IPS DF 4.7 (cell line): ENCODE results near the gene RARA.

Experiments
- DNase-seq: peaks from one replicate; pipeline ENCODE4 v3.0.0-alpha.2; 2013; ENCODE audit warnings: low spot score; ENCODE audit errors: extremely low read depth

The RARA gene

DNA sequence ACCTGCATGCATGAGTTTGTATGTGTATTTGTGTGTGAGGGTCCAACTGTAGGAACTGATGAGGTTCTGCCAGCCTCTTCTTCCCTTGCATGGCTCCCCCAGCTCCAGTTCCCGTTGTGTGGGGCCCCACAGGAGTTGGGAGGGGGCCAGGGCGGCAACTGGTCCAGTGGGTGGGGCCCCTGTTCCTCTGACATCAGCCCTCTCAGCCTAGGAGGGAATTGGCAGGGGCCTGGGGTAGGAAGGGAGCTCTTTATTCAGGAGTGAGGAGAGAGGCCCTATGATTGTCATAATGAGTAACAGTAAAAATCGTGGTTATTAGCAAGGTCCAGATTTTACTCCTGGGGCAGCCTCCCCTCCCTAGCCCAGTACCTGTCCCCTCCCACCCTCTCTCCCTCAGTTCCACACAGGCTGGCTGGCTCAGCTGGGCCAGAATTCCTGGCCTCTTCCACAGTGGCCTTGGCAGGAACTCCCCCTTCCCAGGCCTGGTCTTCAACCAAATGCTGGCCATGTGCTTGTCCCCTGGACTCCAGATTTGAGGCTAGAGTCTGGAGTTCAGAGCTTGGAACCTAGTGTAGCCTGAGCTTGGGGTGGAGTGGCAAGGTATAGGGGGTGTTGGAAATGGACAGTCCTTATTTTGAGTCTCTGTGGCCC is 18.9 kb downstream of the RARA start:
- DNase-seq = no peak

- no peak for DNase-seq
Observed at GRCh38 chr17:40328386-40328766, 19.4 kb downstream of the RARA start.

DNA sequence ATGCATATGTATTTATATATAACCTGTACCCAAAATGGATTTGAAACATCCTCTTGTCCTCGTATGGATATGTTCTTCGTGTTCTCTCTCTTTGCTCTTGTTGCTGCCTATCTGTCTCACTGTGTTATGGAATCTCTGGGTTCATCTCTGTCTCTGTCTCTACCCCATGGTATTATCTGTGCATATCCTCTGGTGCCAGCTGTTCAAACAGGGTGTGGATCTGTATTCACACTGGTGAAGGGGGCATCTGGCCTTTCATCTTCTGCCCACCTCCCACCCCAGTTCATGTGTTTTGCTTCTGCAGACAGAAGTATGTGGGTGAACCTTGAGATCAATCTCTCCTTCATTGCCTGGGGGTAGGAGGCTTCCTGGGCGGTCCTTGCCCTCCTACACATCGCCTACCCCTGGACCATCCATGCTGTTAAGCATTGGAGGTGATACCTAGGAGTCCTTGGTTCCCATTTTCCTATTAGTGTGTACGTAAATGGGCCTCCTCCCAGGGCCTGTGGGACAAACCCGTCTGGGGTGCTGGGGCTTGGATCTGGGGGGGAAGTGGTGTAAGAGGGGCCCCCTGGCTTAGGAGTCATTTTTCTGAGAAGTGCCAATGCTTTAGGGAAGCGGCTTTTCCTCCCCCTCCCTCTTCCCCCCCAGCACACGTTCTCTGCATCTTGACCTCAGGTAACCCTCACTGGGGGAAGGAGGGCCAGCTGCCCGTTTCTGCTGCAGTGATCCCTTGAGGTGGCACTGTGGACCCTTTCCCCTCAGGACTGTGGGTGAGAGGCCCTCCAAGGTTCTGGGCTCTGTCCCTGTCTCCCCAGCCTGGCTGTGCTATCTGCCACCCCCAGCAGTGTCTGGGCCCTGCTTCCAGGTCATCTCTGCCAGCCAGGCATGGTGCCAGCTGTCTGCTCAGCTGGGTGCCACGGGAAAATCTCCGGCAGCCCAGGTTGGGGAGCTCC is 21.1 kb downstream of the RARA start:
- no peak for DNase-seq

- DNase-seq = no peak
Observed at GRCh38 chr17:40330850-40331470, 22.0 kb downstream of the RARA start.

GRCh38 chr17:40331743-40332641 is 23.0 kb downstream of the RARA start:
- DNase-seq = no peak

- DNase-seq = no peak
Observed at GRCh38 chr17:40333781-40334448, 24.9 kb downstream of the RARA start.

- no peak for DNase-seq
Observed at GRCh38 chr17:40335620-40336019, 26.6 kb downstream of the RARA start.

GRCh38 chr17:40337351-40337750 is 28.4 kb downstream of the RARA start:
- DNase-seq = no peak

DNA sequence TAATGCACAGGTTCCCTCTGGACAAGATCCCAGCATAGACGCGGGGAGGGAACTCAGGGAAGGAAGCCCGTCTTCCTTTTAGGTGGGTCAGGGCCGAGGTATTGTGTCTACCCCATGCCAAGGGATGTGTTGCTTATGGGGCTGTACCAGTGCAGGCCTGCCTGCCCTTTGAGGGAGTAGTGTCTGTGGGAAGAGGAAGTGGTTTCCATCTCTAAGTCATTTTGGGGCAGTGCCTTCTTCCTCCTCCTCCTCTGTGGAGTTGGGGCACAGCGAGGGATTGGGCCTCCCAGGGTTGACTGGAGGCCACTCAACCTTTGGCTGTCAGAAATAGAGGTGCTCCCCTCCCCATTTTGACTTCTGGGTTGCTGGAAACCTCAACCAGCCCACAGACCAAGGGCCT is 29.1 kb downstream of the RARA start:
- no peak for DNase-seq

GRCh38 chr17:40338941-40339649 is 30.1 kb downstream of the RARA start:
- DNase-seq = no peak

GRCh38 chr17:40340327-40340726 is 31.3 kb downstream of the RARA start:
- no peak for DNase-seq

DNA sequence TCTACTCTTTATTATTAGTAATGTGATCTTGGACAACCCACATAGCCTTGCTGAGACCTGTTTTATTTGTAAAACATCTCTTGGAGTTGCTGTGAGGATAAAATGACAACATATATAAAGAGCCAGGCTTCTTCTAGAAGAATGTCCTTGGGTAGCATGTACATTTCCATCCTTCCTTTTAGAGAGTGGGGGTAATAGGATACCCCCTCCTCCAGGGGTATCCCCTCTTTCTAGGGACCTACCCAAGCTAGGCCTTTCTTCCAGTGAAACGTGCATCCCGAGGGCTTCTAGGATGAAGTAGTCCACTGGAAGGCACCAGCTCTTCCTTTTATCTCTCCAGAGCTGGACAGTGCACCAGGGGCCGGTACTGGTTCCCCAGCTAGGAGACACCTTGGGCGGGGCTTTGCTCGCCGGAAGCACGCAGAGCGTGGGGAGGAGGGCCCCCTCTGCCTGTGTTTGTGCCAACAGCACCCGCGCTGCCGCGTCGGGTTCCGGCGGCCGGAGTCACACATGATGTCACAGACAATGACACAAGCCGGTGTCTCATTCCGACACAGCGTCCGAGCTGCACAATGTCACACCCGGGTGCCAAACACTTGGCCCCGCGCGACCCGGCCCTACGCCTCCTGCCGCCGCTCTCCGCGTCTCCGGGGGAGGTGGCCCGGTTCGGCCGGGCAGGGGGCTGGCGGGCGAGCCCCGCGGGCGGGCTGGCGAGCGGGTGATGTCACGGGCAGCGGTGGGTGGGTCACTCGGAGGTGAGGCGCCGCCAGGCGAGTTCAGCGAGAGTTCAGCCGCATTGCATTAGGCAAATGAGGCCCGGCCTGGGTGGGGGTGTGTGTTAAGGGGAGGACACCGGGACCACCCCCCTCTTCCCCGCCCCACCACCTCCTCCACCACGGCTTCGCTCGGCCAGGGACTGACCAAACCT is 32.2 kb downstream of the RARA start:
- DNase-seq = no peak

- DNase-seq = no peak
Observed at GRCh38 chr17:40341808-40342503, 33.0 kb downstream of the RARA start.

DNA sequence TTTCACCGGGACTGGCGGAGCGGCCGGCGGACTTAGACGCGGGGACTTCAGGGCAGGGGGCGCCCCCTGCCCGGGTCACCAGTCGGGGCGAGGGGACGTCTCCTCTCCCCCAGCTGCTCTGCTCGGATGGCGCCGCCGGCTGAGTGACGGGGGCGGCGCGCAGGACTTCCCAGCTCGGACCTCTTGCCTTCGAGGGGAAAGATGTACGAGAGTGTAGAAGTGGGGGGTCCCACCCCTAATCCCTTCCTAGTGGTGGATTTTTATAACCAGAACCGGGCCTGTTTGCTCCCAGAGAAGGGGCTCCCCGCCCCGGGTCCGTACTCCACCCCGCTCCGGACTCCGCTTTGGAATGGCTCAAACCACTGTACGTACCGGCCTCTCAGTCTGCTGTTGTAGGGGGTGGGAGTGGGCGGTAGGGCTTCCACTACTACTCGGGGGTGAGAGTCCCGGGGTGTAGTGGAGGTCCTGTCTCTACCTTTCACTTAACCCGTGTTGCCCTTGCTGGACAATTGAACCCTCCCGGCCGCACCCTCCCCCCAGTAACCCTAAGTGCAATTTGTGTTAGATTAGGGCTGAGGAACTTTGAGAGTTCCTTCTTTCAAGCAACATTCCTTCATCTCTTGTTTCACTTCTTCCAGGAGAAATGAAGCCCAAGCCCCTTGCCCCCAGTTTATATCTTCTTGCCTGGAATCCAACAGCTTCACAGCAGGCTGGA is 33.7 kb downstream of the RARA start:
- DNase-seq = no peak

- no peak for DNase-seq
Observed at GRCh38 chr17:40343219-40344119, 34.5 kb downstream of the RARA start.

GRCh38 chr17:40344421-40345160 is 35.6 kb downstream of the RARA start:
- no peak for DNase-seq
